ENCODE measurements around the gene MAP3K15.

DNA sequence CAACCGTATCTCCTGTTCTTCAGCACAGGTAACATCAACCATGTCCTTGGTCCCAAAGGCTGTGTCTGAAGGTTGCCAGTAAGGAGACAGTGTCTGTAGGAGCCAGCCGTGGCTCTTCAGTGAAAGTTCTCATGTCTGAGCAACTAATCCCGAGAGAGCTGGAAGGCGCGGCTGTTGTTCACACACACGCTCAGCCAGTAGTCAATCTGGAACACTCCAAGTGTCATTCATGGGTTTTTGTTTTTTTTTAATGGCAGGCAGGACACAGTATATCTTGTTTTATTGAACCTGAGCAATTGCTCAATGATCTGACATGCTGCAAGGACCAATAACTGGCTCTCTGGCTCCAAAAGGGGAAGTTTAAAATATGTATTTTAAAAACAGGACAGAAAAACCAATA, 48.4 kb upstream of the MAP3K15 start:
- TF ChIP-seq, protein P1, sequence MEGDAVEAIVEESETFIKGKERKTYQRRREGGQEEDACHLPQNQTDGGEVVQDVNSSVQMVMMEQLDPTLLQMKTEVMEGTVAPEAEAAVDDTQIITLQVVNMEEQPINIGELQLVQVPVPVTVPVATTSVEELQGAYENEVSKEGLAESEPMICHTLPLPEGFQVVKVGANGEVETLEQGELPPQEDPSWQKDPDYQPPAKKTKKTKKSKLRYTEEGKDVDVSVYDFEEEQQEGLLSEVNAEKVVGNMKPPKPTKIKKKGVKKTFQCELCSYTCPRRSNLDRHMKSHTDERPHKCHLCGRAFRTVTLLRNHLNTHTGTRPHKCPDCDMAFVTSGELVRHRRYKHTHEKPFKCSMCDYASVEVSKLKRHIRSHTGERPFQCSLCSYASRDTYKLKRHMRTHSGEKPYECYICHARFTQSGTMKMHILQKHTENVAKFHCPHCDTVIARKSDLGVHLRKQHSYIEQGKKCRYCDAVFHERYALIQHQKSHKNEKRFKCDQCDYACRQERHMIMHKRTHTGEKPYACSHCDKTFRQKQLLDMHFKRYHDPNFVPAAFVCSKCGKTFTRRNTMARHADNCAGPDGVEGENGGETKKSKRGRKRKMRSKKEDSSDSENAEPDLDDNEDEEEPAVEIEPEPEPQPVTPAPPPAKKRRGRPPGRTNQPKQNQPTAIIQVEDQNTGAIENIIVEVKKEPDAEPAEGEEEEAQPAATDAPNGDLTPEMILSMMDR (conservative IDR thresholded peaks at IDR 0.05): no peak
- TF ChIP-seq EZH2 (IDR thresholded peaks at IDR 0.05; ENCODE audit: low read depth): no peak

Data from PC-9 (cell line).